GM18951 (cell line): ENCODE results near the gene POGK.

Experiments used
- POLR2A ChIP-seq: IDR thresholded peaks from 4 replicates; pipeline ENCODE4 v1.6.1; 2011; ENCODE audit warnings: mild to moderate bottlenecking; ENCODE audit not compliant: insufficient read length, insufficient read depth; ENCODE audit errors: extremely low read depth
- in situ Hi-C: fragments of 300-500 bp; cut with MboI; formaldehyde crosslinking; loops from one replicate; pipeline ENCODE4 v1.12.0; 2022; ENCODE audit warnings: low sequenced_read_pairs, mixed read lengths, inconsistent platforms; ENCODE audit not compliant: unreplicated experiment

POGK gene

GRCh38 chr1:166900987-166901386, 61.7 kb downstream of the POGK start:
- in situ Hi-C loops, result no loop called here
- TF ChIP-seq POLR2A, result no peak

GRCh38 chr1:166902279-166902678, 63.0 kb downstream of the POGK start:
- in situ Hi-C loops, result no loop called here
- TF ChIP-seq POLR2A, result no peak

GRCh38 chr1:166903232-166903631, 64.0 kb downstream of the POGK start:
- in situ Hi-C loops, result no loop called here
- no peak for TF ChIP-seq POLR2A

GRCh38 chr1:166905136-166905535, 65.9 kb downstream of the POGK start:
- TF ChIP-seq POLR2A, result no peak

GRCh38 chr1:166905900-166906299, 66.6 kb downstream of the POGK start:
- no peak for TF ChIP-seq POLR2A
- in situ Hi-C loops, result no loop called here

More at GRCh38 chr1:166905136-166905535, 65.9 kb downstream of the POGK start:
- in situ Hi-C loops, result no loop called here
